HUES48 (cell line): ENCODE data around the gene IMP3.

Source experiments
- H3K27ac ChIP-seq: one replicate; pipeline ENCODE4 v1.7.0; 2013; ENCODE audit warnings: low read depth, low read length, inconsistent platforms
- H3K27me3 ChIP-seq: 2 replicates; pipeline ENCODE4 v1.6.1; 2013; ENCODE audit warnings: mild to moderate bottlenecking, low read length; ENCODE audit not compliant: control insufficient read depth, insufficient read depth
- H3K36me3 ChIP-seq: 2 replicates; pipeline ENCODE4 v1.6.1; 2013; ENCODE audit warnings: low read length; ENCODE audit not compliant: control insufficient read depth, insufficient read depth
- H3K4me1 ChIP-seq: 2 replicates; pipeline ENCODE4 v1.6.1; 2013; ENCODE audit warnings: mild to moderate bottlenecking, low read length; ENCODE audit not compliant: control insufficient read depth, insufficient read depth
- H3K4me3 ChIP-seq: 2 replicates; pipeline ENCODE4 v1.5.1; 2013; ENCODE audit warnings: mild to moderate bottlenecking, low read depth, low read length
- H3K9ac ChIP-seq: 2 replicates; pipeline ENCODE4 v1.6.1; 2013; ENCODE audit warnings: mild to moderate bottlenecking, low read depth, low read length, moderate library complexity
- H3K9me3 ChIP-seq: 2 replicates; pipeline ENCODE4 v1.6.1; 2013; ENCODE audit warnings: low read length; ENCODE audit not compliant: control insufficient read depth, insufficient read depth

Gene IMP3

DNA sequence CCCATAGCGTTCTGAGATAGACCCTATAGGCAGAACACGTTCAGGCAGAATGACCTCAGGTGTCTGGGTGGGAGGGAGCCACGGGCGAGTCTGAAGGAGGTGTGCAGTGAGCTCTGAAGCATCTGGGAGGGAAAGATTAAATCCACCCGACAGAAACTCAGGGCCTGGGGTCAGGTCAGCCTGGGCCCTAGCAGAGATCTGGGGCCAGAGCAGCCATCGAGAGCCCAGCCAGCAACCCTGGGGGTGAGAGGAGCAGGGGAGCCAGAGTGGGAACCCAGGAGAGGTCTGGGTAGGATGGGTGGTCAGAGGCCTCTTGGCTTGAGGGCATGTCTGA is 29.8 kb upstream of the IMP3 start:
- Histone ChIP-seq H3K36me3 (no peaks in the 10 kb centered on the region), H3K9ac (no peak overlapping the region), H3K4me3 (no peak overlapping the region), H3K9me3 (no peaks in the 10 kb centered on the region), H3K27me3 (no peaks in the 10 kb centered on the region), H3K27ac (no peak overlapping the region), H3K4me1 (peaks cover 13% of the 10 kb centered on the region)

DNA sequence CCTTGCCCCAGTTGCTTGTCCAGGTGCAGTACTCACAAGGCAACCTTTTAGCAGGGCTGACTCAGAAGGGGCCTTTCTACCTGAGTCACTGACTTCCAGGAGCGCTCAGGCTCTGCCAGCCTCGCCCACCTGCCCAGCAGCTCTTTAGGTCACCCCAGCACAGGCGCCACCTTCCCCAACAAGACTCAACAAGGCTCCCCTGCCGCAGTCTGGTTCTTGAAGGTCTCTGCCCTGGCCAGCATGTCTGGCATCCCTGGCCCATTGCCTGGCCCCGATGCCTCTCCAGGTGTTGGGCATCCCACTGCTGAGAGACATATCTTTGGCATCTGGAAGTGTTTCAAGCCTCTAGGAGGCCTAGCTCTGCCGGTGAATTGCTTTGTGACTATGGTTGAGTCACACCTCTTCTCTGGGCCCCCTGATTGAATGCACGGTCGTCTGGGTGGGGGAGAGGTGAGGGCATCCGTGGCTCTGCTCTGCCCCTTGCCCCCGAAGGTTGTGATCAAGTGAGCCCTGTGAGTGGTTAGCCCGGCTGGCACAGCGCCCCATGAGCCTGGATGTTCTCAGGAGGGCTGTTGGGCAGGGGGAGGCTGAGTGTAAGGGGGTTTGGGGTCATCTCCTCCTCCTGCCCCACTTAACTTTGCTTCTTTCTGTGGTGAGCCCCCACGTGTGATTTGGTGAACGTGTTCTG is 29.3 kb upstream of the IMP3 start:
- H3K9me3 ChIP-seq, result no peaks in the 10 kb centered on the region
- H3K9ac ChIP-seq, result no peak overlapping the region
- H3K4me1 ChIP-seq, result peaks cover 13% of the 10 kb centered on the region
- no peaks in the 10 kb centered on the region for H3K36me3 ChIP-seq
- H3K27me3 ChIP-seq, result no peaks in the 10 kb centered on the region
- no peak overlapping the region for H3K4me3 ChIP-seq
- H3K27ac ChIP-seq, result no peak overlapping the region

DNA sequence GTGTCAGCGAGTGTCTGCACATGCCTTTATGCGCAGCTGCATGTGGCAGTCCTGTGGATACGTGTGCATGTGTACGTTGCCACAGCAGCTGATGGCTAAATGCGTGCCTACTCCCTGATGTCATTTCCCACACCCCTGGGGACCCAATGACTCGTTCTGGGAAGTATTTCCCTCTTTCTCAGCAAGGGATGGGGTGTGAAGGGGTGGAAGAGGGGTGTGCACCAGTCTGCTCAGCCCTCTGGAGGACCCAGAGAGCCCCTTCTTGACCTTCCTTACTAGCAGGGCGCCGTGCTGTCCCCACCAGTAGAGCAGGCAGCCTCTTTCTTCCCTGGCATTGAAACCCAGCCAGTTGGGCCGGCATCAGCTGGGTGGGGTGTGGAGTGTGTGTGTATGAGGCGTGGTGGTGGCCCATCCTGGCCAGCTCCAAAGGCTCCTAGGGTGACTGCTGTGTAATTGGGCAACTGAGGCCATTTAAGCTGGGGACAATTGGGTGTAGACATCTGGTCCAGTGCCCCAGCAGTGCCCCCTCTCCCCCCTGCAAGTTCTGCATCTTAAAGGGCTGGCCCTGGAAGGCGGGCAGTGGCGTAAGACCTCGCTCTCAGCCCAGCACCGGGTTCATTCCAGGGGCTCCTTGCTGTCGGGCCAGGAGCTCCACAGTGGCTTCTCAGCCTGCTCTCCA is 26.9 kb upstream of the IMP3 start:
- no peaks in the 10 kb centered on the region for H3K4me1 ChIP-seq
- H3K4me3 ChIP-seq, result no peak overlapping the region
- H3K36me3 ChIP-seq, result no peaks in the 10 kb centered on the region
- no peak overlapping the region for H3K9ac ChIP-seq
- no peaks in the 10 kb centered on the region for H3K9me3 ChIP-seq
- H3K27ac ChIP-seq, result no peak overlapping the region
- no peaks in the 10 kb centered on the region for H3K27me3 ChIP-seq

DNA sequence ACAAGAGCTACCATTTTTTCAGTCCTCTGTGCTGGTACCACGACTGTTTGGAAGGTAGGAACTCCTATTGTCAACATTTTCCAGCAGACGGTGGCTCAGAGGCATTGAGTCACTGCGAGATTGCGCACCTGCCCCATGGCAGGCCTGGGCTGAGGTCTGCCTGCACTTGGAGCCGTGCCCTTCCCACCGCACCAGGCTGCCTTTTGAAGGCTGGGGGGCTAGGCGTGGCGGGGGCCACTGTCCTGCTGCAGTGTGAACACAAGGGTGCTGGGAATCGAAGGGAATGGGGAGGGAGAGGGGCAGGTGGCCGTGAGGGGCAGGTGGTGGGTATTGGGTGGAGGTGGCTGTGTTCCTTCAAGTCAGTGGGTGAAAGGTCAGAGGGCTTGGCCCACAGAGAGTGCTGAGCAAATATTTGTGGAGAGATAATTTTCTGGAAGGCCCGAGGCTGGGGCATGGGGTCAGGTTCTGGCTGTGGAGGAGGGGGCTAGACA is 24.0 kb upstream of the IMP3 start:
- H3K9me3 ChIP-seq, result no peaks in the 10 kb centered on the region
- H3K27ac ChIP-seq, result no peak overlapping the region
- H3K4me1 ChIP-seq, result peaks cover 3% of the 10 kb centered on the region; the same call in 1 of the 2 replicates
- no peak overlapping the region for H3K9ac ChIP-seq
- H3K4me3 ChIP-seq, result no peak overlapping the region
- no peaks in the 10 kb centered on the region for H3K27me3 ChIP-seq
- H3K36me3 ChIP-seq, result peaks cover 6% of the 10 kb centered on the region

DNA sequence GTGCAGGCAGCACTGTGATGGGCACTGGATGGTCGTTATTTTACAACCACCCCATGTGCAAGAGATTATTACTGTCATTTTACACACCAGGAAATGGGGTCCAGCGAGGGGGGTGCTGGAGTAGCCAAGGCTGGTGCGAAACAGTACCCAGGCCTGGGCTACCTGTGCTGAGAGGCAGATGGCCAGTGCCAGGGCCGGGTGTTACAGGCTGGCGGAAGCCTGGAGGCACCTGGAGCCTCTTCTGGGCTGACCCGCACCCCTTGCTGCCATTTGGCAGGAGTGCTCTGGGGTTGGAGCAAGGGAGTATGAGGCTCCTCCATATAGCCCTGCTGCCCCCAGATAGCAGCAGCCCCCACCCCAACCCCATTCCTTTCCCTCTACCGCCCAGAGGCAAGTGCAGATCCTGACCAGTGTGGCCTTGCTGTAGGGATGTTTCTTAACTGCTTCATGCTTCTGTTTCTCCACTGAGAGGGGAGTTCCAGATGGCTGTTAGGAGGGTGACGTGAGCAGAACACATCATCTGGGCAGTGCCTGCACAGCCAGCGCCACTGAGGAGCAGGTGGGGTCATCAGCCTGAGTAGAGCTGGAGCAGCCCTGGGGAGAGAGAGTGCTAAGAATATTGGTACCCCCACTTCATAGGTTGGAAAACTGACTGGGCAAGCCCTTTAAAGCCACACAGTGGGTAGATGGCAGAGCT is 22.9 kb upstream of the IMP3 start:
- no peak overlapping the region for H3K4me3 ChIP-seq
- H3K27me3 ChIP-seq, result no peaks in the 10 kb centered on the region
- no peak overlapping the region for H3K9ac ChIP-seq
- H3K9me3 ChIP-seq, result no peaks in the 10 kb centered on the region
- H3K4me1 ChIP-seq, result peaks cover 3% of the 10 kb centered on the region; the same call in 1 of the 2 replicates
- H3K27ac ChIP-seq, result no peak overlapping the region
- peaks cover 6% of the 10 kb centered on the region for H3K36me3 ChIP-seq

DNA sequence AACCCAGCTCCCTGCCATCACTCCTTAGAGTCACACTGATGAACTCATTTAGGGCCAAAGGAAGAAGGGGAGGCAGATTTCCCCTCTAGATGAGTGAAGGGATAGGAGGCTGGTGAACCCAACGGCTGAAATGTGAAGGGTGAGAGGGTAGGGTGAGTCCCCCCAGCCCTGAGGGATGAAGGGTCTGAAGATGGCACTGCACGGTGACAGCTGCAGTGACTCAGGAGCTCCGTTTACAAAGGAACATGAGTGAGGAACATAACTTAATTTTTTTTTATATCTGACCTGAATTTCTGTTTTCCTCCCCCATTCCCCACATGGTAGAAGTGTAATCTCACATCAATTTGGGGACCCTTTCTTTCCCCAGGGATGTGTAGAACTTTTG is 21.7 kb upstream of the IMP3 start:
- Histone ChIP-seq H3K27ac (no peak overlapping the region), H3K9me3 (no peaks in the 10 kb centered on the region), H3K4me1 (peaks cover 3% of the 10 kb centered on the region; the same call in 1 of the 2 replicates), H3K27me3 (no peaks in the 10 kb centered on the region), H3K36me3 (peaks cover 13% of the 10 kb centered on the region), H3K9ac (no peak overlapping the region), H3K4me3 (no peak overlapping the region)

DNA sequence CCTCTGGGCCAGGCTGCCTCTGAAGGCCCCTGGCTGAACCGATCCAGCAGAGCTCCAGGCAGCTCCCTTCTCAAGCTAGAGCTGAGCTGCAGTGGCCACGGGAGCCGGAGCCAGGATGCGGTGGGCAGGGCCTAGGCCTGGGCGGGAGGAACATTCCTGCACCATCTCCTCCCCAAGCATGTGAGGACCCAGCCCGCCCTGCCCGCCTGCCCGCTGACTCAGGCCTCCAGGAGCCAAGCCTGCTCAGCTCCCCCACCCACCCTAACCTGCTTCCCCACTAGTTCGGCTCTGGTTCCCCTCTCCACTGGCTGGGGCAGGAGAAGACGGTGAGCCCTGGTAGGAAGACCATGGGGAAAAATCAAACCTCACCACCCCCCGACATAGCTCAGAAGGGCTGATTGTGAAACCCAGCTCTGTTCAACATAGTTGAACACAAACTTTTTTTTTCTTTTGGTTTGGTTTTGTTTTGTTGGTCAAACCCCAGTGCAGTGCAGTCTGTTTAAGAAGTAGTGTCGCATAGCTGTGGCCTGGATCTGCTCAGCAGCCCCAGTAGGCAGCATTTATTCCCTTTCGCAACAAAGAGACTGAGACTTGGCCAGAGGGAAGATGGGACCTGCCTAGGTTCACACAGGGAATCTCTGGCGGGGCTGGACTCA is 21.2 kb upstream of the IMP3 start:
- Histone ChIP-seq H3K27ac (peak overlapping the region; percentile 1), H3K9ac (no peak overlapping the region; the same call in 1 of the 2 replicates), H3K9me3 (no peaks in the 10 kb centered on the region), H3K4me1 (peaks cover 3% of the 10 kb centered on the region; the same call in 1 of the 2 replicates), H3K4me3 (no peak overlapping the region), H3K27me3 (no peaks in the 10 kb centered on the region), H3K36me3 (peaks cover 13% of the 10 kb centered on the region)

DNA sequence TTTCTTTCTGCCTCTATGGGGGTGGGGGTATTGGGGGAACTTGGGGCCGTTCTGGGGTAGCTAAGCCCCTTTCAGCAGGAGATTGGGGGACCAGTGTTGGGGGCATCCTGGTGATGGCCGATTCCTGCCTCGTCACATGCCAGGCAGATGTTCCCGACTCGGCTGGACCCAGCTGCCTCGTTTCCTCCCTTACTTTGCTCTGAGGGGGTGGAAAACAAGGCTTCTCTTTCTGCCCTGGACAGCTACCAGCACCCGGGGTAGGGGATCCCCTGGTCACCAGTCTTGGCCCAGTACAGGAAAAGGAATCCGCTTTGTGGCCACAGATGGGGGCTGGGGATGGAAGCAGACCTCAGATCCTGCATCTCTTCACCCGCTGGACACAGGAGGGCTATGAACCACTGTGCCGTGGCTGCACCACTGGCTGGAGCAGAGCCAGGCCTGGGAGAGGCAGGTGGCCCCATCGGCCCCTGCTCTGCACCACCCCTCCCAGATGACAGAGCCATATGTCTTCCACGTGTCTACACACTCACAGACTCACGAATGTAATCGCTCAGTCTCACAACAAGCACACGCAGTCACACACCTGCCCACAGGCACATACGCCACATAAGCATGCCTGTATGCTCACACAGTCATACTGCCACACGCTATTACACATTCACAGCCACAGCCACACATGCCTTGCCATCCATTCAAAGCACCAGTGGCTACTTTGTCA is 20.1 kb upstream of the IMP3 start:
- Histone ChIP-seq H3K36me3 (peaks cover 13% of the 10 kb centered on the region), H3K4me3 (no peak overlapping the region), H3K27me3 (no peaks in the 10 kb centered on the region), H3K9me3 (no peaks in the 10 kb centered on the region), H3K27ac (no peak overlapping the region), H3K9ac (no peak overlapping the region), H3K4me1 (peaks cover 3% of the 10 kb centered on the region; the same call in 1 of the 2 replicates)

DNA sequence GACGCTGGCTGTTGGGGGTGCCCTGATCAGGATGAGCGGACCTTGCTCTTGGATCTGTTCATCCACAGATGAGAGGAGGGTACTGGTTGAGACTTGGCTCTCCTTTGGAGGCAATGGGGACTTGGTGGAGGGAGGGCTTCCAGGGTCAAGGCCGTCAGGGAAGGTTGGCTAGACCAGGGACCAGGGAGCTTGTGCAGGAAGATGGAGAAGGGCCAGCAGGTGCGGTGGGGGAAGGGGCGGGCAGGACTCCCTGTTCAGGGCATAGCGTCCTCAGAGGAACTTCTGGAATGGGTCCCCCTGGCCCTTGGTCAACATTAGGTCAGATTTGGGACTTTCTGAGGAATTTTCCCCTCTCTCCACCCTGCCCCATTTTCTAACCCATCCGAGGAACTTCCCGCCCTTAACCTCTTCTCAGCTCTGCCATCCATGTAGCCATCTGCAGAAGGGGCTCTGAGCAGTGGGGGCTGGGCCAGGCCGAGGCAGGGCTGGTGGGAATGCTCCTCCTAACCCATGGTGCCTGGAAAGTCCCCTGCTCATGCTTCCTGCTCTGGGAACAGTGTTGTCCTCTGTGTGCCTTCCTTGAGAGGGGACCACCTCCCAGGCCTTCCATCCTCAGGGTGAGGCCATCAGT is 19.2 kb upstream of the IMP3 start:
- Histone ChIP-seq H3K9me3 (no peaks in the 10 kb centered on the region), H3K9ac (no peak overlapping the region), H3K4me3 (no peak overlapping the region), H3K4me1 (peaks cover 3% of the 10 kb centered on the region; the same call in 1 of the 2 replicates), H3K27me3 (no peaks in the 10 kb centered on the region), H3K27ac (no peak overlapping the region), H3K36me3 (peaks cover 13% of the 10 kb centered on the region)

DNA sequence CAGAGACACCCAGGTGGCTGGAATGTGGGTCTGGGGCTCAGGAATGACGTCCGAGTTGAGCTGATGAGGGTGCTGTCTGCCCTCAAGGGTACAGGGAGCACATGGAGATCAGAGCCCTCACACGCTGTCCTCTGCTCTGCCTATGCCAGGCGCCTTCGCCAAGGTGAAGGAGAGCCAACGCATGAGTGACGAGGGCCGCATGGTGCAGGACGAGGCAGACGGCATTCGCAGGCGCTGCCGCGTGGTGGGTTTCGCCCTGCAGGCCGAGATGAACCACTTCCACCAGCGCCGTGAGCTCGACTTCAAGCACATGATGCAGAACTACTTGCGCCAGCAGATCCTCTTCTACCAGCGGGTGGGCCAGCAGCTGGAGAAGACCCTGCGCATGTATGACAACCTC is 16.8 kb upstream of the IMP3 start:
- peaks cover 13% of the 10 kb centered on the region for H3K36me3 ChIP-seq

More for the DNA sequence above, 16.8 kb upstream of the IMP3 start:
- no peaks in the 10 kb centered on the region for H3K9me3 ChIP-seq
- H3K4me3 ChIP-seq, result no peak overlapping the region
- H3K4me1 ChIP-seq, result peaks cover 4% of the 10 kb centered on the region
- no peak overlapping the region for H3K27ac ChIP-seq
- no peak overlapping the region for H3K9ac ChIP-seq
- no peaks in the 10 kb centered on the region for H3K27me3 ChIP-seq
